Choroid plexus epithelial cell (primary cell): ENCODE measurements around the gene EEF2.
"Not testable (repeated sequence)": the region's sequence is repeated elsewhere in the genome, so short reads cannot be mapped to it uniquely, and the experiment has no call there.

Experiments used
- DNase-seq: peaks from one replicate; pipeline ENCODE4 v3.0.0-alpha.2; 2010; ENCODE audit warnings: low read depth
- H3K4me3 ChIP-seq: 2 replicates; pipeline ENCODE4 v1.5.1; 2011; ENCODE audit warnings: low read depth, mild to moderate bottlenecking, control low read depth, low read length, moderate library complexity
- TF ChIP-seq, protein P1 (sequence below): conservative IDR thresholded peaks from 2 replicates; pipeline ENCODE4 v1.5.1; 2011; ENCODE audit warnings: low read depth, mild to moderate bottlenecking, control low read depth, inconsistent platforms, low read length, moderate library complexity

Gene EEF2

GRCh38 chr19:4009990-4010807 lies 24.9 kb upstream of the EEF2 start:
- TF ChIP-seq, protein P1, sequence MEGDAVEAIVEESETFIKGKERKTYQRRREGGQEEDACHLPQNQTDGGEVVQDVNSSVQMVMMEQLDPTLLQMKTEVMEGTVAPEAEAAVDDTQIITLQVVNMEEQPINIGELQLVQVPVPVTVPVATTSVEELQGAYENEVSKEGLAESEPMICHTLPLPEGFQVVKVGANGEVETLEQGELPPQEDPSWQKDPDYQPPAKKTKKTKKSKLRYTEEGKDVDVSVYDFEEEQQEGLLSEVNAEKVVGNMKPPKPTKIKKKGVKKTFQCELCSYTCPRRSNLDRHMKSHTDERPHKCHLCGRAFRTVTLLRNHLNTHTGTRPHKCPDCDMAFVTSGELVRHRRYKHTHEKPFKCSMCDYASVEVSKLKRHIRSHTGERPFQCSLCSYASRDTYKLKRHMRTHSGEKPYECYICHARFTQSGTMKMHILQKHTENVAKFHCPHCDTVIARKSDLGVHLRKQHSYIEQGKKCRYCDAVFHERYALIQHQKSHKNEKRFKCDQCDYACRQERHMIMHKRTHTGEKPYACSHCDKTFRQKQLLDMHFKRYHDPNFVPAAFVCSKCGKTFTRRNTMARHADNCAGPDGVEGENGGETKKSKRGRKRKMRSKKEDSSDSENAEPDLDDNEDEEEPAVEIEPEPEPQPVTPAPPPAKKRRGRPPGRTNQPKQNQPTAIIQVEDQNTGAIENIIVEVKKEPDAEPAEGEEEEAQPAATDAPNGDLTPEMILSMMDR: no peak
- DNase-seq: peak; percentile 53
- peak overlapping the region; percentile 17 for H3K4me3 ChIP-seq

GRCh38 chr19:4007836-4008539 lies 22.7 kb upstream of the EEF2 start:
- H3K4me3 ChIP-seq: peak overlapping the region; percentile 79
- TF ChIP-seq, protein P1: no peak
- DNase-seq: peak; percentile 30

DNA sequence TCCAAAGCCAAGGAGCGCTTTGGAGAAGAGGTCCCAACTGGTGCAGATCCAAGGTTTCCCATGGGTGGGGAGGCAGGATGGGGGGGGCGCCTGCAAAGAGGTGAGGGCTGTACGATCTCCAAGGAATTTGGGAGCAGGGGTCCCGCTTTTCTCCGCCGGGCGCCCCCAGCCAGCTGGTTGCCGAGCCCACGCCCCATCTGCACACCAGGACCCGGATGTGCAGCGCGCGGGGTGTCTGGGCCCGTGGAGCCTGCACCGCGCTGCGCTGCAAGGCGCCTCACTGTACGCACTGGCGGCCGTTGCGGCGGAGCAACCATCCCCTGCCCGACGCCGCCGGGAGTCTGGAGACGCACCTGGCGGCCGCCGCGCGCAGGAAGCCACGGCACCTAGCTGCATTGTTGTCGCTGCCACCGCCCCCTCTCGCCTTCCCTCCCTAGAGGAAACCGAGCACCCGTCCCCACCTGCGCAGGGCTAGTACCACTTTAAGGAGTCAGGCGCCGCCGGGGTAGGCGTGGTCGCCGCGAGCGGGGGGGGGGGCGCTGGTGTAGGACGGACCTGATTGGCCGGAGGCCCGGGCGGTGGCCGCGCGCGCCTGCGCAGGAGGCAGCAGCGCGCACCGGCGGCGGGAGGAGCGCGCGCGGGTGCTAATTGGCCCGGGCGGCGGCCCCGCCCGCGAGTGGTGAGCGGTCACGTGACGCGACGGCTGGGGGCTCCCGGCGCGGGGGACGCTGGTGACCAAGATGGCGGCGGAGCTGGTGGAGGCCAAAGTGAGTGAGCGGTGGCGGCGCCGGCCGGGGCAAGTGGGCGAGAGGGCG lies 22.0 kb upstream of the EEF2 start, which contains the start of gene PIAS4:
TSS of gene PIAS4 (plus strand) at position 716 of the 815 bp plus-strand sequence. CDS start at position 741, 25 bp downstream.
- H3K4me3 ChIP-seq: peak within 1 kb of the TSS; percentile 95
- TF ChIP-seq, protein P1: no peak
- peak; percentile 95 for DNase-seq

DNA sequence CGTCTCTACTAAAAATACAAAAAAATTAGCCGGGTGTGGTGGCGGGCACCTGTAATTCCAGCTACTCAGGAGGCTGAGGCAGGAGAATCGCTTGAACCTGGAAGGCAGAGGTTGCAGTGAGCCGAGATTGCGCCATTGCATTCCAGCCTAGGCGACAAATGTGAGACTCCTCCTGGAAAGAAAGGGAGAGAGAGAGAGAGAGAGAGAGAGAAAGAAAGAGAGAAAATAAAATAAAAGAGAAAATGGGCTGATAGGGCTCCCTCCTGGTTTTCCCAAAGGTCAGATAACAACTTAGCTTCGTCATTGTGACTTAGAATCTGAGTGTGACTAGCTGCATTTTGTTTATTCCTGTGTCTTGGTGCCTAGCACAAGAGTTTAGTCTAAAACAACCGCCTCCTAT lies 20.2 kb upstream of the EEF2 start:
- not testable (repeated sequence) for DNase-seq

DNA sequence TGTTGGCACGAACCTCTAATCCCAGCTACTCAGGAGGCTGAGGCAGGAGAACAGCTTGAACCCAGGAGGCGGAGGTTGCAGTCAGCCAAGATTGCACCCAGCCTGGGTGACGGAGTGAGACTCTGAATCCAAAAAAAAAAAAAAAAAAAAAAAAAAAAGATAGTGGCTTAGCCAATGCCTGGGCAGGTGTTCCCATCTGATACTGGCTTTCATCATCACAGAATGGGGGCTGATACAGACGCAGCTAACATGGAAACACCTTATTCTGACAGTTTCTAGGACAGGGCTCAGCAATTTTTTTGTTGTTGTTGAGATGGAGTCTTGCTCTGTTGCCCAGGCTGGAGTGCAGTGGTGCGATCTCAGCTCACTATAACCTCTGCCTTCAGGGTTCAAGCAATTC lies 15.5 kb upstream of the EEF2 start:
- H3K4me3 ChIP-seq, DNase-seq: not testable (repeated sequence)

More for the DNA sequence above, 20.2 kb upstream of the EEF2 start:
- not testable (repeated sequence) for H3K4me3 ChIP-seq

DNA sequence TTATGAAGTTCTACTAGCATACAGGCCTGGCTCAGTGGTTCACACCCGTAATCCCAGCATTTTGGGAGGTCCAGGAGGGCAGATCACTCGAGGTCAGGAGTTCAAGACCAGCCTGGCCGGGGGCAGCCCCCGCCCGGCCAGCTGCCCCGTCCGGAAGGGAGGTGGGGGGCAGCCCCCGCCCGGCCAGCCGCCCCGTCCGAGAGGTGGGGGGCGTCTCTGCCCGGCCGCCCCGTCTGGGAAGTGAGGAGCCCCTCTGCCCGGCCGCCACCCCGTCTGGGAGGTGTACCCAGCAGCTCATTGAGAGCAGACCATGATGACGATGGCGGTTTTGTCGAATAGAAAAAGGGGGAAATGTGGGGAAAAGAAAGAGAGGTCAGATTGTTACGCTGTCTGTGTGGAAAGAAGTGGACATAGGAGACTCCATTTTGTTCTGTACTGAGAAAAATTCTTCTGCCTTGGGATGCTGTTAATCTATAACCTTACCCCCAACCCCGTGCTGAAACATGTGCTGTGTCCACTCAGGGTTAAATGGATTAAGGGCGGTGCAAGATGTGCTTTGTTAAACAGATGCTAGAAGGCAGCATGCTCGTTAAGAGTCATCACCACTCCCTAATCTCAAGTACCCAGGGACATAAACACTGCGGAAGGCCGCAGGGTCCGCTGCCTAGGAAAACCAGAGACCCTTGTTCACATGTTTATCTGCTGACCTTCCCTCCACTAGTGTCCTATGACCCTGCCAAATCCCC lies 13.6 kb upstream of the EEF2 start:
- DNase-seq, H3K4me3 ChIP-seq: not testable (repeated sequence)

- TF ChIP-seq, protein P1: no peak
- DNase-seq: no peak
- no peak overlapping the region for H3K4me3 ChIP-seq
Measured at GRCh38 chr19:3995607-3996006, 10.3 kb upstream of the EEF2 start.

GRCh38 chr19:3990815-3991117 lies 5.5 kb upstream of the EEF2 start:
- H3K4me3 ChIP-seq: no peak overlapping the region
- DNase-seq: no peak
- TF ChIP-seq, protein P1: no peak
